Measurements from ENCODE around the gene ARID5B. TPM values are rescaled to one million over a fixed set of nuclear protein-coding genes. Genes with fewer than 3 reads are reported as not detected.
A peak's percentile ranks its signal among the peaks of the same experiment; 100 is the strongest.

Gene ARID5B
- total RNA-seq, 2 experiments from 2014 or later, result 34.8 to 35.9 TPM

- Mint-ChIP-seq H3K27ac (peak overlapping the region; percentile 62), H3K36me3 (peaks cover 34% of the 10 kb centered on the region), H3K9me3 (ENCODE audit: low read depth) (no peaks in the 10 kb centered on the region), H3K4me1 (peaks cover 73% of the 10 kb centered on the region), H3K4me3 (no peak overlapping the region), H3K27me3 (no peaks in the 10 kb centered on the region)
- DNase-seq (no peak), ATAC-seq (no peak)
- CTCF ChIA-PET, result interaction anchor here (1.7 to 2.9 kb wide), 5 partner anchors 10 to 78 kb away, joined by 6 to 10 read pairs (median 7); partner anchors contain the start of gene ARID5B
These were observed 59.1 kb downstream of the ARID5B start for GRCh38 chr10:61960396-61961120.

DNA sequence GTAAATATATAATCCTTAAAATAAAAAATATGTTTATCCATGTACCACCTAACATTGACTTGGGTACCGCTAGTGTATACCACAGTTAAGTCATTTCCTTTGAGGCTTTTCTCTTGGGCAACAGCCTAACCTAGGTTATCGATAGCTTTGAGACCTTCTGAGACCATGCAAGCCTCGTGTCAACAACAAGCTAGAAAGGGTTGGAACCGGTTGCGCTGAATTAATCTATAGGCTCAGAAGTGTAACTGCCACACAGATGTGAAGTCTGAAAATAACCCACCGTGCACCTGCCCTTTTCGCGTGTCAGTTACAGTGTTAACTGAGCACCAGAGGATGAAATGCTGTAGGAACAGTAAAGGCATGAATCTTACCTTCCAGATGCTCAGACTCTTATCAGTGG is 59.8 kb downstream of the ARID5B start:
- CTCF ChIA-PET, result interaction anchor here (1.1 to 2.9 kb wide), 6 partner anchors 9 to 77 kb away, joined by 3 to 10 read pairs (median 6); partner anchors contain the start of gene ARID5B
- ATAC-seq (peak; percentile 81), DNase-seq (peak; percentile 76)
- H3K9me3 Mint-ChIP-seq (ENCODE audit: low read depth), result no peaks in the 10 kb centered on the region
- peak overlapping the region; percentile 52 for H3K4me3 Mint-ChIP-seq
- peak overlapping the region; percentile 85 for H3K27ac Mint-ChIP-seq
- H3K36me3 Mint-ChIP-seq, result peaks cover 38% of the 10 kb centered on the region
- no peaks in the 10 kb centered on the region for H3K27me3 Mint-ChIP-seq
- peaks cover 79% of the 10 kb centered on the region for H3K4me1 Mint-ChIP-seq

DNA sequence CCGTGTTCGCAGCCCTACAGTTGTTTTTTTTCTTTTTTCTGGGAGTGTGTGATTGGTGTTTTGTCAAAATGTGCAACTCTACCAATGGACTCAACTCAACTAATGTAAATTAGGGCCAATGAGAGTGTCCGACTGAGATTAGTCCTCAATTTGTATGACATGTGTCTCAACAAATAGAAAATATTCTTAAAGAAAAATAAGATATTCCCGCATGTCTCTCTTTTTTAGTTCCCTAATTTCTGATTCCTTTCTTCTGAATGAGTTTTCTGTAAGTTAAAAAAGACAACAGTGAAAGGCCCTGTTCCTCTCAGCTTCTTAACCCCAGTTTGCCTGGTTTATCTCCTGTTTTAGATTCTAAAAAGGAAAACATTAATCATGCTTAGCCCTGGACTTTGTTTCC is 61.5 kb downstream of the ARID5B start:
- Mint-ChIP-seq H3K27me3 (no peaks in the 10 kb centered on the region), H3K36me3 (peaks cover 47% of the 10 kb centered on the region), H3K9me3 (ENCODE audit: low read depth) (no peaks in the 10 kb centered on the region), H3K27ac (peak overlapping the region; percentile 85), H3K4me1 (peaks cover 84% of the 10 kb centered on the region), H3K4me3 (peak overlapping the region; percentile 29)
- DNase-seq (no peak), ATAC-seq (no peak)
- CTCF ChIA-PET, result interaction anchor here (0.9 to 2.9 kb wide), 4 partner anchors 19 to 63 kb away, joined by 3 to 10 read pairs (median 7); partner anchors contain the start of gene ARID5B

- CTCF ChIA-PET, result interaction anchor here (1.7 to 2.9 kb wide), 2 partner anchors 29 to 63 kb away, joined by 5 to 9 read pairs; partner anchors contain the start of gene ARID5B
- Mint-ChIP-seq H3K27me3 (no peaks in the 10 kb centered on the region), H3K4me3 (peak overlapping the region; percentile 29), H3K36me3 (peaks cover 48% of the 10 kb centered on the region), H3K4me1 (peaks cover 83% of the 10 kb centered on the region), H3K27ac (peak overlapping the region; percentile 85), H3K9me3 (ENCODE audit: low read depth) (no peaks in the 10 kb centered on the region)
- DNase-seq (no peak), ATAC-seq (no peak)
These were observed 62.2 kb downstream of the ARID5B start for GRCh38 chr10:61963669-61964058.

DNA sequence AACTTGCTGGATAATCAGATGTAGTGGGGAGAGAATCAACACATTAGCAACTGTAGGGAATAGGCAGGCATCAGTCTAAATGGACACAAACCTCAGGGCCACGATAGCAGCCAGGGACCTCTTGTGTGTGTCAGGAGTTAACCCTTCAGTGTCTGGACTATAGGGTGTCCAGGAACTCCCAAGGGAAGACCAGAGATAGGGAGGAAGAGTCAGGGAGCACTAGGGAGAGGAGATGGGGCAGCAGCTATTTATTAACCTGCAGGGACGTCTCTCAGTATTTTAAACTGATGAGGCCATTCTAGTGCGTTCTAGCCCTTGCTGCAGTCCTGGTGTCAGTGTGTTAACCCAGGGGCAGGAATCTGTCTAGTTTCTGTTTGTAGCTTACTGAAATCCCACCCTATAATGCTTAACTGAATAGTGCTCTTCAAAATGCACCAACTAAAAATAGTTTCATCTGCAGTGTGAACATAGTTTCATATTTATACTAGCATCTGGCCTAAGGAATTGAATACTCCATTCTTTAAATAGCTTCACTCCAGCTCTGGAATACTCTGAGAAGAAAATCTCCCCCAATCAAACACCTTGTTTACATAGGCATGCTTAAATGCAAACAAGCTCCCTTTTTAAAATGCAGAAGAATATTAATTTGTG is 62.7 kb downstream of the ARID5B start:
- Mint-ChIP-seq H3K36me3 (peaks cover 50% of the 10 kb centered on the region), H3K4me1 (peaks cover 83% of the 10 kb centered on the region), H3K4me3 (peak overlapping the region; percentile 29), H3K27me3 (no peaks in the 10 kb centered on the region), H3K27ac (peak overlapping the region; percentile 85), H3K9me3 (ENCODE audit: low read depth) (no peaks in the 10 kb centered on the region)
- CTCF ChIA-PET, result interaction anchor here (1.1 to 1.7 kb wide), 2 partner anchors 28 to 277 kb away, joined by 3 to 5 read pairs; no protein-coding TSS in a partner anchor
- DNase-seq (no peak), ATAC-seq (no peak)

- no peaks in the 10 kb centered on the region for H3K27me3 Mint-ChIP-seq
- peaks cover 84% of the 10 kb centered on the region for H3K4me1 Mint-ChIP-seq
- H3K36me3 Mint-ChIP-seq, result peaks cover 52% of the 10 kb centered on the region
- CTCF ChIA-PET, result interaction anchor here (1.1 kb wide), 1 partner anchor 276 kb away, joined by 3 read pairs; no protein-coding TSS in a partner anchor
- DNase-seq (no peak), ATAC-seq (no peak)
- H3K4me3 Mint-ChIP-seq, result no peak overlapping the region
- no peaks in the 10 kb centered on the region for H3K9me3 Mint-ChIP-seq (ENCODE audit: low read depth)
- H3K27ac Mint-ChIP-seq, result peak overlapping the region; percentile 85
These were observed 63.6 kb downstream of the ARID5B start for GRCh38 chr10:61964949-61965702.

- peak overlapping the region; percentile 60 for H3K27ac Mint-ChIP-seq
- peaks cover 55% of the 10 kb centered on the region for H3K36me3 Mint-ChIP-seq
- H3K4me3 Mint-ChIP-seq, result peak overlapping the region; percentile 17
- no peaks in the 10 kb centered on the region for H3K27me3 Mint-ChIP-seq
- no peaks in the 10 kb centered on the region for H3K9me3 Mint-ChIP-seq (ENCODE audit: low read depth)
- CTCF ChIA-PET, result interaction anchor here (1.3 to 1.5 kb wide), 2 partner anchors 22 to 27 kb away, joined by 3 to 5 read pairs; no protein-coding TSS in a partner anchor
- no peak for DNase-seq
- peaks cover 88% of the 10 kb centered on the region for H3K4me1 Mint-ChIP-seq
- ATAC-seq, result no peak
These were observed 64.3 kb downstream of the ARID5B start for GRCh38 chr10:61965703-61966395.

DNA sequence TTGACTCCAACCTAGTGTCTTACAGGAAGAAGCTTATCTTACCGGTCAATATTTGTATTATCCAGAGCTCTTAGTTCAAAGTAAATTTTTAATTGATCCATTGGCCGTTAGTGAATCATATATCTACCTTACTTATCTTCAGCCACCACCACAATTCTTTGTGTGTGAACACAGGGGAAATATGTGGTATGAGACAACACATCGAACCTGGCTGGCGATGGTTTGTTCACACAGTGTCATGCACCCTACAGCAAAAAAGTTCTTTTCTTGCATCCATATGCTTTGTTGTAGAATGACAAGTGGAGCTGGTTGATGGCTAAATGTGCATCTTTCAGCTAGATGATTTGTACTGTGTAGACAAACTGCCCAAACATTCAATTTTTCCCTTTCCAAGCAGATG is 65.8 kb downstream of the ARID5B start:
- peaks cover 83% of the 10 kb centered on the region for H3K4me1 Mint-ChIP-seq
- CTCF ChIA-PET, result interaction anchor here (0.6 to 1.5 kb wide), 4 partner anchors 15 to 71 kb away, joined by 3 to 5 read pairs (median 4); no protein-coding TSS in a partner anchor
- H3K27ac Mint-ChIP-seq, result no peak overlapping the region

DNA sequence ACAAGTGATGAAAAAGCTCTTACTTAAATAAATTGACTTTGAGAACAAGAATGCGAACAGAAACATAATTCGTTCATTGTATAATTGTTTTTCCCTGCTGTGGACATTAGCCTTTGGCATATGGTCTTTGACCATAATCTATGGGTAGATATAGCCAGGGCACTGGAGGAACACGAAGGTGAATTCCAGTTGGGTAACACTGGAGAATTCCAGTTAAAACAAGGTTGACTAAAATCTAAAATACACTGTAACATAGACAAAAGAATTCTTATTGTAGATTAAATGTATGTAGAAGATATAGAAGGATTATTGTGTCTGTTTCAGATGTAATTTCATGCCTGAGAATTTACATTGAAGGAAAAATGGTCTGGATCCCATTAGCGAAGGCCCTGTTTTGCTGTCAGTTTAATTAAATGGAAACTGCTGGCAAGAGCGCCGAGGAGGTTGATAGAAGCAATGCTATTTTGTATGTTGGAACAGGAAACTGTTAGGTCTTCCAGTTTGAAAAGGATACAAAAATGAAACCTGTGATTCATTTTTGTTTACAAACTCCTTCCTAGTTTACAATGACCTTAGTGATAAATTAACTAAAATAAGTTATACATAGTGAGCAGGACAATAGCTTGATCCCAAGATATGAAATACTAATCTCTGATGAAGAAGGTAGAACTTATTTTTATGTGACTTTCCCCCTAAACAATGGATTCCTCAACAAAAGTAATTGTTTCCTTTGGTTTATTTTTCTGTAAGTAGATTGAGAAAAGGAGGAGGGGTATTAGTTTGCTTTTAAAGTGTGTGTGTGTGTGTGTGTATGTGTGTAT is 68.9 kb downstream of the ARID5B start:
- Mint-ChIP-seq H3K9me3 (ENCODE audit: low read depth) (no peaks in the 10 kb centered on the region), H3K36me3 (peaks cover 48% of the 10 kb centered on the region), H3K27ac (peak overlapping the region; percentile 72), H3K4me1 (peaks cover 58% of the 10 kb centered on the region), H3K27me3 (no peaks in the 10 kb centered on the region), H3K4me3 (no peak overlapping the region)
- DNase-seq (no peak), ATAC-seq (peak; percentile 39)
- CTCF ChIA-PET, result interaction anchor here (0.8 kb wide), 1 partner anchor 9 kb away, joined by 6 read pairs; no protein-coding TSS in a partner anchor

More for the DNA sequence above, 65.8 kb downstream of the ARID5B start:
- peaks cover 52% of the 10 kb centered on the region for H3K36me3 Mint-ChIP-seq
- H3K4me3 Mint-ChIP-seq, result no peak overlapping the region
- no peaks in the 10 kb centered on the region for H3K9me3 Mint-ChIP-seq (ENCODE audit: low read depth)
- DNase-seq (no peak), ATAC-seq (no peak)
- no peaks in the 10 kb centered on the region for H3K27me3 Mint-ChIP-seq

- Mint-ChIP-seq H3K4me3 (no peak overlapping the region), H3K27ac (peak overlapping the region; percentile 72), H3K9me3 (ENCODE audit: low read depth) (no peaks in the 10 kb centered on the region), H3K36me3 (peaks cover 50% of the 10 kb centered on the region), H3K4me1 (peaks cover 52% of the 10 kb centered on the region), H3K27me3 (no peaks in the 10 kb centered on the region)
- CTCF ChIA-PET, result interaction anchor here (0.8 kb wide), 1 partner anchor 9 kb away, joined by 6 read pairs; no protein-coding TSS in a partner anchor
- ATAC-seq (no peak), DNase-seq (no peak)
These were observed 69.5 kb downstream of the ARID5B start for GRCh38 chr10:61971003-61971325.

DNA sequence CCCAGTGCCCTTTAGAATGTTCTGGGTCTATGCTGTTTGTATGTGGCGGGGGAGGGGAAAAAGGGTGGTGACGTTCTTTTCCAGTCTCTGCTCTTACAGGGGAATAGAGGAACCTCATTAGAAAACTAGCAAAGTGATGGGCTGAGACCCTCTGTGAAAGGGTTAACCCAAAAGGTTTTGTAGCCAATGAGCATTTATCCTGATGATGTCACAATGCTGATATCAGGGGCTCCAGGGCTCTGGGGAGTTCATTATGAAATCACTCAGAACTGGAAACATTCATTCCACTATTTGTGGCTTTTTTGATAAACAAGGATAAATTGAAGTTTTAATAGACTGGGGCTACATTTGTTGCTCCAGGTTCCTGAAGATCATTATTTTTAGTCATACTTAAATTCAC is 71.7 kb downstream of the ARID5B start:
- Mint-ChIP-seq H3K4me3 (no peak overlapping the region), H3K27me3 (no peaks in the 10 kb centered on the region), H3K27ac (no peak overlapping the region), H3K4me1 (peaks cover 44% of the 10 kb centered on the region), H3K36me3 (peaks cover 46% of the 10 kb centered on the region), H3K9me3 (ENCODE audit: low read depth) (peaks cover 3% of the 10 kb centered on the region)
- ATAC-seq (no peak), DNase-seq (no peak)
- CTCF ChIA-PET, result interaction anchor here (1.2 kb wide), 1 partner anchor 16 kb away, joined by 3 read pairs; no protein-coding TSS in a partner anchor

DNA sequence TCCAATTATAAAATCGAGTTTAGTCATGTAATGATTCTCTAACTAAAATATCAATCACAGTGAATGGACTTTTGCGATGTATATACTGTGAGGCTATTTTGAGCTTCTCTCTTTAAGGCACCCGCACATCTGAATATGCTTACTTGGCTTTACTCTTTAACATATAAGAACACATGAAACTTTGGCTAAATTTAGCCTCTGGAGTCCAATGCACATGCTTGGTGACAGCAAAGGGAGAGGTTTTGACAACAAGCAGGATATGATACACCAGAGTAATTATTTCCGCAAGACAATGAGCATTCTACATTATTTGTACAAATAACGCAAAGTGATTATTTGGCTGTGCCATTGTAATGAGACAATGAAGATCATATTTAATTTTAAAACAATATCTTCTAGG is 72.4 kb downstream of the ARID5B start:
- peaks cover 3% of the 10 kb centered on the region for H3K9me3 Mint-ChIP-seq (ENCODE audit: low read depth)
- H3K4me1 Mint-ChIP-seq, result peaks cover 36% of the 10 kb centered on the region
- ATAC-seq (no peak), DNase-seq (no peak)
- H3K36me3 Mint-ChIP-seq, result peaks cover 43% of the 10 kb centered on the region
- CTCF ChIA-PET, result interaction anchor here (1.2 kb wide), 1 partner anchor 15 kb away, joined by 3 read pairs; no protein-coding TSS in a partner anchor
- no peak overlapping the region for H3K27ac Mint-ChIP-seq
- no peaks in the 10 kb centered on the region for H3K27me3 Mint-ChIP-seq
- no peak overlapping the region for H3K4me3 Mint-ChIP-seq

Measured in activated CD8-positive, alpha-beta memory T cell treated with anti-CD3 and anti-CD28 coated beads, Interleukin-2, amount 10 ng/mL, durations not matched to agents 7 days and 5 days (primary cell).